PFSK-1 (cell line): ENCODE data around the gene CLASP2.

Experiments
- FOXP2 ChIP-seq: optimal IDR thresholded peaks from 2 replicates; pipeline ENCODE3; 2011; ENCODE audit warnings: borderline replicate concordance, control low read depth, inconsistent platforms; ENCODE audit not compliant: insufficient read depth; ENCODE audit errors: extremely low read length, extremely low read depth
- POLR2AphosphoS5 ChIP-seq: IDR thresholded peaks from 2 replicates; pipeline ENCODE4 v1.6.1; 2012; ENCODE audit warnings: low read depth, mild to moderate bottlenecking, control low read depth, low read length, moderate library complexity
- SIN3A ChIP-seq: IDR thresholded peaks from 2 replicates; pipeline ENCODE4 v1.6.1; 2012; ENCODE audit warnings: mild to moderate bottlenecking, low read length, moderate library complexity, borderline replicate concordance; ENCODE audit not compliant: insufficient read depth
- TAF1 ChIP-seq: IDR thresholded peaks from 2 replicates; pipeline ENCODE4 v1.6.1; 2012; ENCODE audit warnings: low read length, control low read depth, borderline replicate concordance; ENCODE audit not compliant: insufficient read depth
- TF ChIP-seq, protein P1 (sequence below), 2 experiments: IDR thresholded peaks; 2 replicates each; pipeline versions ENCODE4 v1.6.1 to v1.8.0; 2011 to 2012; ENCODE audit warnings: low read depth in 2 of 2, low read length in 2 of 2, control low read depth in 1 of 2, inconsistent platforms in 1 of 2, mild to moderate bottlenecking in 1 of 2, moderate library complexity in 1 of 2; ENCODE audit not compliant: insufficient read depth in 1 of 2

DNA sequence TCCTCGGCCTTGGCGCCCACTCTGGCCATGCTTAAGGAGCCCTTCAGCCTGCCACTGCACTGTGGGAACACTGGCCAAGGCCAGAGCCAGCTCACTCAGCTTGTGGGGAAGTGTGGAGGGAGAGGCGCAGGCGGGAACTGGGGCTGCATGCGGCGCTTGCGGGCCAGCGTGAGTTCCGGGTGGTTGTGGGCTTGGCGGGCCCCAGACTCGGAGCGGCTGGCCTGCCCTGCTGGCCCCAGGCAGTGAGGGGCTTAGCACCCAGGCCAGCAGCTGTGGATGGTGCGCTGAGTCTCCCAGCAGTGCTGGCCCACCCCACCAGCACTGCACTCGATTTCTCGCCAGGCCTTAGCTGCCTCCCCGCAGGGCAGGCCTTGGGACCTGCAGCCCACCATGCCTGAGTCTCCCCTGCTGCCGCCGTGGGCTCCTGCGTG is 264.7 kb downstream of the CLASP2 start:
- TF ChIP-seq TAF1 (no peak), POLR2AphosphoS5 (no peak), SIN3A (no peak), FOXP2 (no peak)
- TF ChIP-seq, protein P1, sequence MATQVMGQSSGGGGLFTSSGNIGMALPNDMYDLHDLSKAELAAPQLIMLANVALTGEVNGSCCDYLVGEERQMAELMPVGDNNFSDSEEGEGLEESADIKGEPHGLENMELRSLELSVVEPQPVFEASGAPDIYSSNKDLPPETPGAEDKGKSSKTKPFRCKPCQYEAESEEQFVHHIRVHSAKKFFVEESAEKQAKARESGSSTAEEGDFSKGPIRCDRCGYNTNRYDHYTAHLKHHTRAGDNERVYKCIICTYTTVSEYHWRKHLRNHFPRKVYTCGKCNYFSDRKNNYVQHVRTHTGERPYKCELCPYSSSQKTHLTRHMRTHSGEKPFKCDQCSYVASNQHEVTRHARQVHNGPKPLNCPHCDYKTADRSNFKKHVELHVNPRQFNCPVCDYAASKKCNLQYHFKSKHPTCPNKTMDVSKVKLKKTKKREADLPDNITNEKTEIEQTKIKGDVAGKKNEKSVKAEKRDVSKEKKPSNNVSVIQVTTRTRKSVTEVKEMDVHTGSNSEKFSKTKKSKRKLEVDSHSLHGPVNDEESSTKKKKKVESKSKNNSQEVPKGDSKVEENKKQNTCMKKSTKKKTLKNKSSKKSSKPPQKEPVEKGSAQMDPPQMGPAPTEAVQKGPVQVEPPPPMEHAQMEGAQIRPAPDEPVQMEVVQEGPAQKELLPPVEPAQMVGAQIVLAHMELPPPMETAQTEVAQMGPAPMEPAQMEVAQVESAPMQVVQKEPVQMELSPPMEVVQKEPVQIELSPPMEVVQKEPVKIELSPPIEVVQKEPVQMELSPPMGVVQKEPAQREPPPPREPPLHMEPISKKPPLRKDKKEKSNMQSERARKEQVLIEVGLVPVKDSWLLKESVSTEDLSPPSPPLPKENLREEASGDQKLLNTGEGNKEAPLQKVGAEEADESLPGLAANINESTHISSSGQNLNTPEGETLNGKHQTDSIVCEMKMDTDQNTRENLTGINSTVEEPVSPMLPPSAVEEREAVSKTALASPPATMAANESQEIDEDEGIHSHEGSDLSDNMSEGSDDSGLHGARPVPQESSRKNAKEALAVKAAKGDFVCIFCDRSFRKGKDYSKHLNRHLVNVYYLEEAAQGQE (IDR thresholded peaks at IDR 0.05; ENCODE audit: insufficient read depth in 1 of 2, low read depth in 2 of 2, low read length in 2 of 2), result no peak
